MM.1S (cell line): ENCODE results near the gene CHTOP.
A peak's percentile ranks its signal among the peaks of the same experiment; 100 is the strongest.

Source experiments
- DNase-seq: peaks from one replicate; pipeline ENCODE4 v3.0.0-alpha.2; 2015
- H2AFZ ChIP-seq: fragments of 300-600 bp; sonication (generic); 2 replicates; pipeline ENCODE4 v1.6.0; 2016; ENCODE audit warnings: antibody characterized with exemption, low read length
- H3F3A ChIP-seq: fragments of 300-600 bp; sonication (generic); 2 replicates; pipeline ENCODE4 v1.6.1; 2016; ENCODE audit warnings: mild to moderate bottlenecking, antibody characterized with exemption, low read length, moderate library complexity, mixed read lengths; ENCODE audit not compliant: insufficient read depth
- H3K27ac ChIP-seq: fragments of 300-600 bp; sonication (generic); 2 replicates; pipeline ENCODE4 v1.5.1; 2016; ENCODE audit warnings: mild to moderate bottlenecking, low read length
- H3K27me3 ChIP-seq: fragments of 300-600 bp; sonication (generic); replicated peaks from 2 replicates; pipeline ENCODE4 v1.6.0; 2016; ENCODE audit warnings: low read length; ENCODE audit not compliant: insufficient read depth
- H3K36me3 ChIP-seq: fragments of 300-600 bp; sonication (generic); replicated peaks from 2 replicates; pipeline ENCODE4 v1.6.1; 2016; ENCODE audit warnings: mild to moderate bottlenecking, low read length, mixed read lengths; ENCODE audit not compliant: insufficient read depth
- H3K4me1 ChIP-seq: fragments of 300-600 bp; sonication (generic); 2 replicates; pipeline ENCODE4 v1.6.1; 2016; ENCODE audit warnings: low read length, mixed read lengths
- H3K4me2 ChIP-seq: fragments of 300-600 bp; sonication (generic); 2 replicates; pipeline ENCODE4 v1.6.0; 2016; ENCODE audit warnings: low read depth, low read length
- H3K4me3 ChIP-seq: fragments of 300-600 bp; sonication (generic); 2 replicates; pipeline ENCODE4 v1.5.1; 2016; ENCODE audit warnings: low read length, mixed read lengths
- H3K79me2 ChIP-seq: fragments of 300-600 bp; sonication (generic); 2 replicates; pipeline ENCODE4 v1.6.1; 2016; ENCODE audit warnings: mixed run types, low read length, mixed read lengths
- H3K9ac ChIP-seq: fragments of 300-600 bp; sonication (generic); 2 replicates; pipeline ENCODE4 v1.6.1; 2016; ENCODE audit warnings: low read length, mixed read lengths
- H3K9me2 ChIP-seq: fragments of 300-600 bp; sonication (generic); replicated peaks from 2 replicates; pipeline ENCODE4 v1.6.1; 2016; ENCODE audit warnings: mild to moderate bottlenecking, low read length, mixed read lengths; ENCODE audit not compliant: insufficient read depth
- H3K9me3 ChIP-seq: fragments of 300-600 bp; sonication (generic); replicated peaks from 2 replicates; pipeline ENCODE4 v1.6.1; 2016; ENCODE audit warnings: mild to moderate bottlenecking, low read length, mixed read lengths; ENCODE audit not compliant: insufficient read depth
- H4K20me1 ChIP-seq: fragments of 300-600 bp; sonication (generic); 2 replicates; pipeline ENCODE4 v1.6.1; 2016; ENCODE audit warnings: mild to moderate bottlenecking, low read length, moderate library complexity, mixed read lengths; ENCODE audit not compliant: insufficient read depth
- CTCF ChIP-seq: fragments of 300-600 bp; sonication (generic); IDR thresholded peaks from 2 replicates; pipeline ENCODE4 v1.5.1; 2016; ENCODE audit warnings: antibody characterized with exemption, low read length, mixed read lengths
- EZH2 ChIP-seq: fragments of 300-600 bp; sonication (generic); optimal IDR thresholded peaks from 2 replicates; pipeline ENCODE3; 2017; ENCODE audit warnings: low read depth, mild to moderate bottlenecking, antibody characterized with exemption, low read length, mixed read lengths
- EZH2phosphoT487 ChIP-seq: fragments of 300-600 bp; sonication (generic); IDR thresholded peaks from 2 replicates; pipeline ENCODE4 v1.6.1; 2018; ENCODE audit warnings: antibody characterized with exemption, low read length

Gene CHTOP

GRCh38 chr1:153631047-153632022 is 2.5 kb upstream of the CHTOP start:
- DNase-seq: no peak
- H3K4me2 ChIP-seq: no peak overlapping the region

GRCh38 chr1:153633161-153633753 is 609 bp upstream of the CHTOP start:
- H3K4me3 ChIP-seq: peak overlapping the region; percentile 92
- H3F3A ChIP-seq: peaks cover 5% of the 10 kb centered on the region
- H3K4me2 ChIP-seq: peak overlapping the region; percentile 42; the same call in 1 of the 2 replicates
- H3K36me3 ChIP-seq: peaks cover 23% of the 10 kb centered on the region
- no peaks in the 10 kb centered on the region for H4K20me1 ChIP-seq
- H2AFZ ChIP-seq: peak overlapping the region; percentile 27; the same call in 1 of the 2 replicates
- no peaks in the 10 kb centered on the region for H3K9me2 ChIP-seq
- DNase-seq: no peak
- H3K9ac ChIP-seq: no peak overlapping the region
- TF ChIP-seq CTCF (no peak), EZH2phosphoT487 (no peak), EZH2 (no peak)
- H3K27me3 ChIP-seq: no peaks in the 10 kb centered on the region
- no peak overlapping the region for H3K27ac ChIP-seq
- H3K9me3 ChIP-seq: no peaks in the 10 kb centered on the region
- H3K79me2 ChIP-seq: peaks cover 43% of the 10 kb centered on the region
- H3K4me1 ChIP-seq: peaks cover 4% of the 10 kb centered on the region; the same call in 1 of the 2 replicates

More at GRCh38 chr1:153631047-153632022, 2.5 kb upstream of the CHTOP start:
- Histone ChIP-seq H3K4me1 (peaks cover 4% of the 10 kb centered on the region; the same call in 1 of the 2 replicates), H3K9ac (no peak overlapping the region), H4K20me1 (no peaks in the 10 kb centered on the region), H3K9me3 (no peaks in the 10 kb centered on the region), H2AFZ (no peak overlapping the region), H3F3A (peaks cover 5% of the 10 kb centered on the region), H3K27me3 (no peaks in the 10 kb centered on the region), H3K9me2 (no peaks in the 10 kb centered on the region), H3K79me2 (peaks cover 23% of the 10 kb centered on the region), H3K4me3 (no peak overlapping the region), H3K36me3 (peaks cover 7% of the 10 kb centered on the region), H3K27ac (no peak overlapping the region)
- TF ChIP-seq EZH2phosphoT487: no peak

- TF ChIP-seq CTCF: no peak
- TF ChIP-seq EZH2: no peak
- Histone ChIP-seq H3K9me2 (no peaks in the 10 kb centered on the region), H3K4me1 (peaks cover 4% of the 10 kb centered on the region; the same call in 1 of the 2 replicates), H2AFZ (no peak overlapping the region), H3K4me2 (no peak overlapping the region), H3K9ac (no peak overlapping the region), H3F3A (peaks cover 5% of the 10 kb centered on the region), H4K20me1 (no peaks in the 10 kb centered on the region), H3K36me3 (peaks cover 37% of the 10 kb centered on the region), H3K27ac (no peak overlapping the region), H3K9me3 (no peaks in the 10 kb centered on the region), H3K4me3 (no peak overlapping the region), H3K79me2 (peaks cover 69% of the 10 kb centered on the region), H3K27me3 (no peaks in the 10 kb centered on the region)
- no peak for DNase-seq
These were observed 2.0 kb downstream of the CHTOP start for GRCh38 chr1:153635872-153636271.
